ENCODE measurements around the gene ZNF608.

The ZNF608 gene

GRCh38 chr5:124745928-124746915 lies at the start of gene ZNF608:
TSS of gene ZNF608 (minus strand) at chr5:124746639. CDS start at chr5:124744989, 1,650 bp downstream.
- ATAC-seq (no peak), DNase-seq (no peak)
- Mint-ChIP-seq H3K27me3 (peaks cover 45% of the 10 kb centered on the region), H3K36me3 (ENCODE audit: low read depth) (no peaks in the 10 kb centered on the region), H3K9me3 (peaks cover under 1% of the 10 kb centered on the region), H3K4me1 (peaks cover 30% of the 10 kb centered on the region), H3K27ac (no peak within 1 kb of the TSS), H3K4me3 (peak within 1 kb of the TSS; percentile 77)

GRCh38 chr5:124795829-124796228 lies 49.4 kb upstream of the ZNF608 start:
- Mint-ChIP-seq H3K27ac (no peak overlapping the region), H3K4me1 (no peaks in the 10 kb centered on the region), H3K36me3 (ENCODE audit: low read depth) (no peaks in the 10 kb centered on the region), H3K9me3 (no peaks in the 10 kb centered on the region), H3K4me3 (no peak overlapping the region), H3K27me3 (no peaks in the 10 kb centered on the region)
- no peak for ATAC-seq
- no peak for DNase-seq

GRCh38 chr5:124790895-124791732 lies 44.7 kb upstream of the ZNF608 start:
- H3K27ac Mint-ChIP-seq: no peak overlapping the region
- ATAC-seq (no peak), DNase-seq (no peak)
- no peaks in the 10 kb centered on the region for H3K4me1 Mint-ChIP-seq
- H3K9me3 Mint-ChIP-seq: peaks cover 4% of the 10 kb centered on the region
- peaks cover 1% of the 10 kb centered on the region for H3K27me3 Mint-ChIP-seq
- H3K36me3 Mint-ChIP-seq (ENCODE audit: low read depth): no peaks in the 10 kb centered on the region
- no peak overlapping the region for H3K4me3 Mint-ChIP-seq

- ATAC-seq: no peak
- H3K27me3 Mint-ChIP-seq: peaks cover 1% of the 10 kb centered on the region
- no peaks in the 10 kb centered on the region for H3K36me3 Mint-ChIP-seq (ENCODE audit: low read depth)
- H3K4me3 Mint-ChIP-seq: no peak overlapping the region
- DNase-seq: no peak
- H3K9me3 Mint-ChIP-seq: peaks cover 4% of the 10 kb centered on the region
- no peaks in the 10 kb centered on the region for H3K4me1 Mint-ChIP-seq
- H3K27ac Mint-ChIP-seq: no peak overlapping the region
Observed at GRCh38 chr5:124790301-124790894, 44.0 kb upstream of the ZNF608 start.

- no peak for DNase-seq
- Mint-ChIP-seq H3K27ac (no peak overlapping the region), H3K27me3 (peaks cover 1% of the 10 kb centered on the region), H3K4me1 (no peaks in the 10 kb centered on the region), H3K9me3 (peaks cover 4% of the 10 kb centered on the region), H3K36me3 (ENCODE audit: low read depth) (no peaks in the 10 kb centered on the region), H3K4me3 (no peak overlapping the region)
- ATAC-seq: no peak
Observed at GRCh38 chr5:124789104-124789605, 42.7 kb upstream of the ZNF608 start.

GRCh38 chr5:124783794-124784193 lies 37.4 kb upstream of the ZNF608 start:
- DNase-seq (no peak), ATAC-seq (no peak)
- Mint-ChIP-seq H3K4me3 (no peak overlapping the region), H3K4me1 (no peaks in the 10 kb centered on the region), H3K27ac (no peak overlapping the region), H3K27me3 (no peaks in the 10 kb centered on the region), H3K9me3 (peaks cover 5% of the 10 kb centered on the region), H3K36me3 (ENCODE audit: low read depth) (no peaks in the 10 kb centered on the region)

GRCh38 chr5:124783285-124783684 lies 36.8 kb upstream of the ZNF608 start:
- no peaks in the 10 kb centered on the region for H3K4me1 Mint-ChIP-seq
- H3K36me3 Mint-ChIP-seq (ENCODE audit: low read depth): no peaks in the 10 kb centered on the region
- no peak for DNase-seq
- H3K27ac Mint-ChIP-seq: no peak overlapping the region
- peaks cover 5% of the 10 kb centered on the region for H3K9me3 Mint-ChIP-seq
- H3K4me3 Mint-ChIP-seq: no peak overlapping the region
- H3K27me3 Mint-ChIP-seq: no peaks in the 10 kb centered on the region
- no peak for ATAC-seq

- Mint-ChIP-seq H3K27ac (no peak overlapping the region), H3K4me3 (no peak overlapping the region), H3K9me3 (peaks cover 5% of the 10 kb centered on the region), H3K36me3 (ENCODE audit: low read depth) (no peaks in the 10 kb centered on the region), H3K4me1 (no peaks in the 10 kb centered on the region), H3K27me3 (no peaks in the 10 kb centered on the region)
- no peak for ATAC-seq
- DNase-seq: no peak
Observed at GRCh38 chr5:124782262-124782661, 35.8 kb upstream of the ZNF608 start.

- DNase-seq (no peak), ATAC-seq (no peak)
- H3K9me3 Mint-ChIP-seq: peaks cover 5% of the 10 kb centered on the region
- no peak overlapping the region for H3K4me3 Mint-ChIP-seq
- H3K36me3 Mint-ChIP-seq (ENCODE audit: low read depth): no peaks in the 10 kb centered on the region
- no peak overlapping the region for H3K27ac Mint-ChIP-seq
- no peaks in the 10 kb centered on the region for H3K4me1 Mint-ChIP-seq
- H3K27me3 Mint-ChIP-seq: no peaks in the 10 kb centered on the region
Observed at GRCh38 chr5:124780011-124780410, 33.6 kb upstream of the ZNF608 start.

- no peaks in the 10 kb centered on the region for H3K27me3 Mint-ChIP-seq
Observed at GRCh38 chr5:124773315-124774311, 27.2 kb upstream of the ZNF608 start.

GRCh38 chr5:124772457-124773200 lies 26.2 kb upstream of the ZNF608 start:
- no peak overlapping the region for H3K4me3 Mint-ChIP-seq
- no peaks in the 10 kb centered on the region for H3K9me3 Mint-ChIP-seq

More at GRCh38 chr5:124773315-124774311, 27.2 kb upstream of the ZNF608 start:
- no peak overlapping the region for H3K4me3 Mint-ChIP-seq
- ATAC-seq: no peak
- H3K27ac Mint-ChIP-seq: no peak overlapping the region
- H3K4me1 Mint-ChIP-seq: no peaks in the 10 kb centered on the region
- DNase-seq: no peak
- H3K36me3 Mint-ChIP-seq (ENCODE audit: low read depth): no peaks in the 10 kb centered on the region
- no peaks in the 10 kb centered on the region for H3K9me3 Mint-ChIP-seq

GRCh38 chr5:124771761-124772160 lies 25.3 kb upstream of the ZNF608 start:
- no peak overlapping the region for H3K4me3 Mint-ChIP-seq
- H3K9me3 Mint-ChIP-seq: peaks cover 3% of the 10 kb centered on the region
- no peak overlapping the region for H3K27ac Mint-ChIP-seq
- no peak for DNase-seq
- no peaks in the 10 kb centered on the region for H3K27me3 Mint-ChIP-seq
- no peaks in the 10 kb centered on the region for H3K4me1 Mint-ChIP-seq
- no peaks in the 10 kb centered on the region for H3K36me3 Mint-ChIP-seq (ENCODE audit: low read depth)
- no peak for ATAC-seq

More at GRCh38 chr5:124772457-124773200, 26.2 kb upstream of the ZNF608 start:
- Mint-ChIP-seq H3K27ac (no peak overlapping the region), H3K36me3 (ENCODE audit: low read depth) (no peaks in the 10 kb centered on the region), H3K27me3 (no peaks in the 10 kb centered on the region), H3K4me1 (no peaks in the 10 kb centered on the region)
- ATAC-seq: no peak
- no peak for DNase-seq

Measured in activated naive CD8-positive, alpha-beta T cell treated with anti-CD3 and anti-CD28 coated beads, Interleukin-2, amount 50 U/mL, for 24 hours (primary cell).